PC-9 (cell line): Measurements from ENCODE around the gene NDUFAF2. TPM values are rescaled to one million over a fixed set of nuclear protein-coding genes. Genes with fewer than 3 reads are reported as not detected.
A peak's percentile ranks its signal among the peaks of the same experiment; 100 is the strongest.

Experiments
- BruUV-seq: library from RNA; stranded (reverse); fragments of 400-500 nt; replicated peaks from 2 replicates; lab custom pipeline; 2021; lab: Mats Ljungman, UMichigan
- CTCF ChIA-PET: fragments of 300-600 bp; sonication (Branson Sonifier 250); formaldehyde crosslinking; loops from one replicate; lab custom pipeline; 2022; ENCODE audit warnings: antibody characterized with exemption; lab: Charles Lee
- POLR2A ChIA-PET: fragments of 300-600 bp; sonication (Branson Sonifier 250); formaldehyde crosslinking; loops from one replicate; lab custom pipeline; 2022; ENCODE audit warnings: antibody characterized with exemption; ENCODE audit not compliant: unreplicated experiment; lab: Charles Lee
- DNase-seq, 2 experiments: peaks; one replicate each; pipeline versions ENCODE4 v3.0.0 to v3.0.0-alpha.2; 2015 to 2022; ENCODE audit warnings: mixed read lengths in 1 of 2
- H2AFZ ChIP-seq: fragments of 200-600 bp; sonication (generic); 2 replicates; pipeline ENCODE4 v1.8.1; 2017; ENCODE audit warnings: antibody characterized with exemption
- H3F3A ChIP-seq: fragments of 200-600 bp; sonication (generic); 2 replicates; pipeline ENCODE4 v1.8.1; 2017; ENCODE audit warnings: antibody characterized with exemption, mild to moderate bottlenecking, low read depth; ENCODE audit not compliant: insufficient read depth
- H3K27ac ChIP-seq: fragments of 200-600 bp; sonication (generic); 2 replicates; pipeline ENCODE4 v1.6.1; 2016; ENCODE audit warnings: mixed run types
- H3K27me3 ChIP-seq: fragments of 200-600 bp; sonication (generic); 2 replicates; pipeline ENCODE4 v1.6.1; 2016; ENCODE audit warnings: low read depth, mixed run types; ENCODE audit not compliant: insufficient read depth
- H3K36me3 ChIP-seq: fragments of 200-600 bp; sonication (generic); 2 replicates; pipeline ENCODE4 v1.6.1; 2016; ENCODE audit warnings: low read depth, mixed run types
- H3K4me1 ChIP-seq: fragments of 200-600 bp; sonication (generic); replicated peaks from 2 replicates; pipeline ENCODE4 v1.6.1; 2016; ENCODE audit warnings: mixed run types; ENCODE audit not compliant: insufficient read depth
- H3K4me2 ChIP-seq: fragments of 200-600 bp; sonication (generic); 2 replicates; pipeline ENCODE4 v1.6.1; 2017; ENCODE audit warnings: mixed run types
- H3K4me3 ChIP-seq: fragments of 200-600 bp; sonication (generic); 2 replicates; pipeline ENCODE4 v1.6.1; 2016; ENCODE audit warnings: mixed run types
- H3K79me2 ChIP-seq: fragments of 200-600 bp; sonication (generic); 2 replicates; pipeline ENCODE4 v1.6.1; 2017; ENCODE audit warnings: low read depth, mixed run types
- H3K9me2 ChIP-seq: fragments of 200-600 bp; sonication (generic); 2 replicates; pipeline ENCODE4 v1.8.1; 2017; ENCODE audit warnings: mild to moderate bottlenecking; ENCODE audit not compliant: insufficient read depth
- H3K9me3 ChIP-seq: fragments of 200-600 bp; sonication (generic); 2 replicates; pipeline ENCODE4 v1.8.1; 2016; ENCODE audit warnings: low read depth; ENCODE audit not compliant: insufficient read depth
- H4K20me1 ChIP-seq: fragments of 200-600 bp; sonication (generic); 2 replicates; pipeline ENCODE4 v1.8.1; 2017; ENCODE audit not compliant: insufficient read depth
- EZH2 ChIP-seq: fragments of 200-600 bp; sonication (generic); IDR thresholded peaks from 2 replicates; pipeline ENCODE4 v1.8.0; 2017; ENCODE audit warnings: antibody characterized with exemption, low read depth
- intact Hi-C: fragments of 100-400 bp; cut with micrococcal nuclease; formaldehyde crosslinking; loops from one replicate; pipeline ENCODE4 v1.10.0; 2022; ENCODE audit not compliant: unreplicated experiment
- total RNA-seq: library from RNA; stranded (reverse); gene quantifications from 2 replicates; pipeline ENCODE4 v1.2.3, GENCODE V29; 2021
- TF ChIP-seq, protein P1 (sequence below): fragments of 200-600 bp; sonication (generic); conservative IDR thresholded peaks from 2 replicates; pipeline ENCODE4 v1.6.1; 2017; ENCODE audit warnings: mixed run types, antibody characterized with exemption, mild to moderate bottlenecking, moderate library complexity

The NDUFAF2 gene
- total RNA-seq, 1 experiment from 2014 or later = 42.7 TPM

DNA sequence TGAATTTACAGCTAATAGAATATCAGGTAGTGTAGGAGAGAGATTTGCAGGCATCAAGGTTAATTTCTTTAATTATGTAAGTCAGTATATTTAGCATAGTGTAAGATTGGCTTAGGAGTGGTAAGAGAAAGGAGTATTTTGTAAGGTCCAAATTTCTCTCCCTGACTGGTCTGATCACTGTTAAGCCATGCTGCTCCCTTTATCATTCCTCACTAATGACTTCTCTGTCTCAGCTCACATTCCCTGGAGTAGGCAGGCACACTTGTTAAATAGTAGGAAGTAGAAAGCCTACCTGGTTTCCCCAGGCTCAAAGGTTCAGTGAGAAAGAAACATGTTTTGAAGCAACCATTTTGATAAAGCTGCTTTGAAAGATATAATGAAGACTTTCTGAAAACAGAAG is 126.5 kb downstream of the NDUFAF2 start:
- TF ChIP-seq, protein P1, sequence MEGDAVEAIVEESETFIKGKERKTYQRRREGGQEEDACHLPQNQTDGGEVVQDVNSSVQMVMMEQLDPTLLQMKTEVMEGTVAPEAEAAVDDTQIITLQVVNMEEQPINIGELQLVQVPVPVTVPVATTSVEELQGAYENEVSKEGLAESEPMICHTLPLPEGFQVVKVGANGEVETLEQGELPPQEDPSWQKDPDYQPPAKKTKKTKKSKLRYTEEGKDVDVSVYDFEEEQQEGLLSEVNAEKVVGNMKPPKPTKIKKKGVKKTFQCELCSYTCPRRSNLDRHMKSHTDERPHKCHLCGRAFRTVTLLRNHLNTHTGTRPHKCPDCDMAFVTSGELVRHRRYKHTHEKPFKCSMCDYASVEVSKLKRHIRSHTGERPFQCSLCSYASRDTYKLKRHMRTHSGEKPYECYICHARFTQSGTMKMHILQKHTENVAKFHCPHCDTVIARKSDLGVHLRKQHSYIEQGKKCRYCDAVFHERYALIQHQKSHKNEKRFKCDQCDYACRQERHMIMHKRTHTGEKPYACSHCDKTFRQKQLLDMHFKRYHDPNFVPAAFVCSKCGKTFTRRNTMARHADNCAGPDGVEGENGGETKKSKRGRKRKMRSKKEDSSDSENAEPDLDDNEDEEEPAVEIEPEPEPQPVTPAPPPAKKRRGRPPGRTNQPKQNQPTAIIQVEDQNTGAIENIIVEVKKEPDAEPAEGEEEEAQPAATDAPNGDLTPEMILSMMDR = no peak
- no peak for TF ChIP-seq EZH2
- H3K9me3 ChIP-seq = no peaks in the 10 kb centered on the region
- H4K20me1 ChIP-seq = no peaks in the 10 kb centered on the region
- ChIA-PET POLR2A (no interaction called here), CTCF (no interaction called here)
- no peaks in the 10 kb centered on the region for H3K4me1 ChIP-seq
- H3K4me2 ChIP-seq = no peak overlapping the region
- no peaks in the 10 kb centered on the region for H3K9me2 ChIP-seq
- no peak overlapping the region for H2AFZ ChIP-seq
- no peak for DNase-seq
- no peaks in the 10 kb centered on the region for H3F3A ChIP-seq
- H3K36me3 ChIP-seq = no peaks in the 10 kb centered on the region
- H3K4me3 ChIP-seq = no peak overlapping the region
- intact Hi-C loops = no loop called here
- BruUV-seq = no TSS peak
- no peaks in the 10 kb centered on the region for H3K27me3 ChIP-seq
- H3K27ac ChIP-seq = peak overlapping the region; percentile 3; the same call in 1 of the 2 replicates
- peaks cover 3% of the 10 kb centered on the region; the same call in 1 of the 2 replicates for H3K79me2 ChIP-seq

- no TSS peak for BruUV-seq
- no peaks in the 10 kb centered on the region for H3K36me3 ChIP-seq
- H3K9me3 ChIP-seq = no peaks in the 10 kb centered on the region
- no peaks in the 10 kb centered on the region for H3K4me1 ChIP-seq
- H3K9me2 ChIP-seq = no peaks in the 10 kb centered on the region
- intact Hi-C loops = no loop called here
- H3K27me3 ChIP-seq = no peaks in the 10 kb centered on the region
- H2AFZ ChIP-seq = no peak overlapping the region
- no peaks in the 10 kb centered on the region for H3F3A ChIP-seq
- H3K27ac ChIP-seq = no peak overlapping the region
- no peak overlapping the region for H3K4me3 ChIP-seq
- ChIA-PET CTCF (no interaction called here), POLR2A (no interaction called here)
- H4K20me1 ChIP-seq = no peaks in the 10 kb centered on the region
- no peak for TF ChIP-seq EZH2
- TF ChIP-seq, protein P1 = no peak
- H3K79me2 ChIP-seq = no peaks in the 10 kb centered on the region
- DNase-seq = no peak
- no peak overlapping the region for H3K4me2 ChIP-seq
These were observed 131.6 kb downstream of the NDUFAF2 start for GRCh38 chr5:61076626-61077025.

DNA sequence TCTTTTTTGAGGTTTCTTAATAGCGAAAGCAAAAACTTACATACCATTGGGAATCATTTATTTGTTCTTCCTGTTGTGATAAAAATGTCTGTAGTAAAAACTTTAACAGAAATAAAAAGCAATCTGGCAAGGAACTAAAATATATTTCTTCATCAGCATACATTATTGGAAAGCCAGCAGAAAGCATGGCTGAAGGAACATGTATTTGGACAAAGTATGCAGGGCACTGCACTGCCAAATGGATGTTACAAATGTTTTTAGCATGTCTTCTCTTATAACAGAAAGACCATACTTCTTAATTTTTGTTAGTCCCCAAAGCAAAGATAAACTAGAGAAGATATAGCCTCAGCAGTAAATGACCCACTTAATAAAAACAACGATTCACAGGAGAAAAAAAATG is 136.7 kb downstream of the NDUFAF2 start:
- no TSS peak for BruUV-seq

More for the DNA sequence above, 136.7 kb downstream of the NDUFAF2 start:
- no peaks in the 10 kb centered on the region for H3K79me2 ChIP-seq
- H3K9me2 ChIP-seq = no peaks in the 10 kb centered on the region; the same call in 1 of the 2 replicates
- ChIA-PET CTCF (no interaction called here), POLR2A (no interaction called here)
- no peaks in the 10 kb centered on the region for H4K20me1 ChIP-seq
- no peak for DNase-seq
- H3K9me3 ChIP-seq = no peaks in the 10 kb centered on the region
- H3K4me2 ChIP-seq = no peak overlapping the region
- H3K4me3 ChIP-seq = no peak overlapping the region
- no peak overlapping the region for H2AFZ ChIP-seq
- intact Hi-C loops = no loop called here
- no peaks in the 10 kb centered on the region for H3K27me3 ChIP-seq
- TF ChIP-seq EZH2 = no peak
- TF ChIP-seq, protein P1 = no peak
- no peaks in the 10 kb centered on the region for H3K36me3 ChIP-seq
- no peaks in the 10 kb centered on the region for H3F3A ChIP-seq
- no peak overlapping the region for H3K27ac ChIP-seq
- no peaks in the 10 kb centered on the region for H3K4me1 ChIP-seq
